Liver (tissue), 3 donors: ENCODE measurements around the gene CDK19.

Experiments
- EGR1 ChIP-seq, 2 donors: IDR thresholded peaks; 2 replicates each; pipeline ENCODE4 v1.6.1; 2016 to 2018; ENCODE audit warnings: antibody characterized with exemption in 2 of 2, low read depth in 2 of 2
- JUND ChIP-seq, 2 donors: IDR thresholded peaks; 2 replicates each; pipeline ENCODE4 v1.6.1; 2016; ENCODE audit warnings: antibody characterized with exemption in 2 of 2
- RAD21 ChIP-seq, 2 donors: IDR thresholded peaks; 2 replicates each; pipeline ENCODE4 v1.6.1; 2016; ENCODE audit warnings: antibody characterized with exemption in 2 of 2, mild to moderate bottlenecking in 2 of 2
- SP1 ChIP-seq: IDR thresholded peaks from 2 replicates; pipeline ENCODE4 v1.6.1; 2018; ENCODE audit warnings: antibody characterized with exemption, mild to moderate bottlenecking
- TAF1 ChIP-seq: conservative IDR thresholded peaks from 2 replicates; pipeline ENCODE4 v1.6.1; 2016; ENCODE audit warnings: antibody characterized with exemption, mild to moderate bottlenecking
- YY1 ChIP-seq: IDR thresholded peaks from 2 replicates; pipeline ENCODE4 v1.6.1; 2016; ENCODE audit warnings: antibody characterized with exemption, mild to moderate bottlenecking
- TF ChIP-seq, protein P1 (sequence below): fragments of 150-350 bp; IDR thresholded peaks from 2 replicates; pipeline ENCODE4 v1.5.1; 2017; ENCODE audit warnings: improper control_type of control experiment, low read depth, low read length; ENCODE audit not compliant: missing input control
- TF ChIP-seq, protein P2 (sequence below): IDR thresholded peaks from 2 replicates; pipeline ENCODE4 v1.6.1; 2016; ENCODE audit warnings: antibody characterized with exemption
- donor health status: healthy.
- donor health status: healthy.

DNA sequence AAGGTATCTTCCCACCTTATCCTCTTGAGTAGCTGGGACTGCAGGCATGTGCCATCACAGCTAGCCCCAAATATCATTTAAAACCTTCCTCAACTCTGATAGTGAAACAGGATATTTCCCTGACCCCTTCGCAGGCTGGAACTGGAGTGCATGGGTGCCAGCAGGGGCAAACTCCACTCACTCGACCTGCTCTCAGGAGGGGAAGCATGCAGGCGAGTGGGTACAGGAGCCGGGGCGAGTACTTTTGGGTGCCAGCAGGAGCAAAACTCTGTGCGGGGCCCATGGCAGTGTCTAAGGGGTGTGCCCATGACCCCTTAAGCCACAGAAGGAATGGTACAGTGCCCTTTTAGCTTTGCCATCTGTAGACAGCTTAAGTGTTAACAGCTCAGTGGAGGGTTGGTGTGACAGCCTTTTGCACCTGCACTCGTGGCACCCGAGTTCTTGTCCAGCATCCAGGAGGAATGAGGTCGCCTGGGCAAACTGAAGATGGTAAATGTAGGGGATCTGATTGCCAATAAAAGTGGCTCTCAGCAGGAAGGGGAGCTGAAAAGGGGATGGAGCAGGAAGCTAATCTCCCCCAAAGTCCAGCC, 155.1 kb downstream of the CDK19 start:
- TF ChIP-seq, protein P1, sequence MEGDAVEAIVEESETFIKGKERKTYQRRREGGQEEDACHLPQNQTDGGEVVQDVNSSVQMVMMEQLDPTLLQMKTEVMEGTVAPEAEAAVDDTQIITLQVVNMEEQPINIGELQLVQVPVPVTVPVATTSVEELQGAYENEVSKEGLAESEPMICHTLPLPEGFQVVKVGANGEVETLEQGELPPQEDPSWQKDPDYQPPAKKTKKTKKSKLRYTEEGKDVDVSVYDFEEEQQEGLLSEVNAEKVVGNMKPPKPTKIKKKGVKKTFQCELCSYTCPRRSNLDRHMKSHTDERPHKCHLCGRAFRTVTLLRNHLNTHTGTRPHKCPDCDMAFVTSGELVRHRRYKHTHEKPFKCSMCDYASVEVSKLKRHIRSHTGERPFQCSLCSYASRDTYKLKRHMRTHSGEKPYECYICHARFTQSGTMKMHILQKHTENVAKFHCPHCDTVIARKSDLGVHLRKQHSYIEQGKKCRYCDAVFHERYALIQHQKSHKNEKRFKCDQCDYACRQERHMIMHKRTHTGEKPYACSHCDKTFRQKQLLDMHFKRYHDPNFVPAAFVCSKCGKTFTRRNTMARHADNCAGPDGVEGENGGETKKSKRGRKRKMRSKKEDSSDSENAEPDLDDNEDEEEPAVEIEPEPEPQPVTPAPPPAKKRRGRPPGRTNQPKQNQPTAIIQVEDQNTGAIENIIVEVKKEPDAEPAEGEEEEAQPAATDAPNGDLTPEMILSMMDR = no peak
- TF ChIP-seq JUND (IDR thresholded peaks at IDR 0.05) = no peak
- no peak for TF ChIP-seq TAF1
- TF ChIP-seq, protein P2, sequence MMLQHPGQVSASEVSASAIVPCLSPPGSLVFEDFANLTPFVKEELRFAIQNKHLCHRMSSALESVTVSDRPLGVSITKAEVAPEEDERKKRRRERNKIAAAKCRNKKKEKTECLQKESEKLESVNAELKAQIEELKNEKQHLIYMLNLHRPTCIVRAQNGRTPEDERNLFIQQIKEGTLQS = no peak
- TF ChIP-seq RAD21 (IDR thresholded peaks at IDR 0.05) = peak in 1 of 2 donors; percentile 28
- TF ChIP-seq SP1 = peak; percentile 54
- TF ChIP-seq EGR1 (IDR thresholded peaks at IDR 0.05; ENCODE audit: low read depth in 2 of 2) = no peak
- no peak for TF ChIP-seq YY1
